Measurements from ENCODE around the gene CA5B. TPM values are rescaled to one million over a fixed set of nuclear protein-coding genes. Genes with fewer than 3 reads are reported as not detected.
"Not testable (repeated sequence)": the region's sequence is repeated elsewhere in the genome, so short reads cannot be mapped to it uniquely, and the experiment has no call there.

CA5B gene
- total and polyA plus RNA-seq, 2 donors (not counting 1 experiment from before 2014, with no cell fraction given): 17.2 to 25.1 TPM

- intact Hi-C loops (cut with micrococcal nuclease): no loop called here
- ChIA-PET CTCF (interaction anchor here (1.0 to 1.4 kb wide), 2 partner anchors 11 to 79 kb away, joined by 3 to 4 read pairs; no protein-coding TSS in a partner anchor), POLR2A (no interaction called here)
- Histone ChIP-seq H3K9ac (ENCODE audit: low read length) (no peak overlapping the region), H3K27me3 (replicated peaks in 1 of 4; ENCODE audit: control extremely low read depth in 1 of 4, control insufficient read depth in 3 of 4, insufficient read depth in 4 of 4, low read length in 3 of 4) (no peaks in the 10 kb centered on the region), H3K79me2 (ENCODE audit: control insufficient read depth, insufficient read depth, low read length) (no peaks in the 10 kb centered on the region), H3K9me3 (ENCODE audit: control extremely low read depth in 1 of 3, control insufficient read depth in 2 of 3, insufficient read depth in 1 of 3, low read length in 2 of 3) (no peaks in the 10 kb centered on the region), H3K4me2 (replicated peaks; ENCODE audit: low read depth, low read length, poor library complexity, severe bottlenecking) (no peak overlapping the region), H3K4me3 (ENCODE audit: control extremely low read depth in 1 of 5, extremely low read depth in 1 of 5, insufficient read depth in 1 of 5, low read depth in 2 of 5, low read length in 4 of 5) (no peak overlapping the region), H3K27ac (ENCODE audit: low read length in 2 of 2) (no peak overlapping the region), H3K4me1 (ENCODE audit: control insufficient read depth in 2 of 2, insufficient read depth in 2 of 2, low read length in 2 of 2) (no peaks in the 10 kb centered on the region), H2AFZ (ENCODE audit: insufficient read depth, low read depth, low read length, poor library complexity, severe bottlenecking) (no peak overlapping the region), H4K20me1 (ENCODE audit: control insufficient read depth, insufficient read depth, low read length, poor library complexity, severe bottlenecking) (no peaks in the 10 kb centered on the region), H3K36me3 (replicated peaks in 1 of 2; ENCODE audit: control extremely low read depth in 1 of 2, control insufficient read depth in 1 of 2, extremely low read depth in 1 of 2, insufficient read depth in 2 of 2, low read length in 1 of 2) (peaks cover 0 to 3% of the 10 kb centered on the region in 2 experiments)
- H3K4me1 Mint-ChIP-seq: no peaks in the 10 kb centered on the region
- TF ChIP-seq CTCF (IDR thresholded peaks at IDR 0.05) (no peak), EZH2 (IDR thresholded peaks at IDR 0.05; ENCODE audit: borderline replicate concordance, insufficient read depth, low read depth, low read length, poor library complexity, severe bottlenecking) (no peak)
- H3K4me3 Mint-ChIP-seq: no peak overlapping the region
- no peaks in the 10 kb centered on the region for H3K9me3 Mint-ChIP-seq (ENCODE audit: insufficient read depth)
- H3K27me3 Mint-ChIP-seq: no peaks in the 10 kb centered on the region
- H3K27ac Mint-ChIP-seq: no peak overlapping the region
- DNase-seq (no peak), ATAC-seq (ENCODE audit: low read depth) (no peak)
- WGBS (ENCODE audit: insufficient coverage): 97% methylated on average over 23 of the region's 40 CpGs
These were observed 35.3 kb upstream of the CA5B start for GRCh38 chrX:15702488-15703371.

DNA sequence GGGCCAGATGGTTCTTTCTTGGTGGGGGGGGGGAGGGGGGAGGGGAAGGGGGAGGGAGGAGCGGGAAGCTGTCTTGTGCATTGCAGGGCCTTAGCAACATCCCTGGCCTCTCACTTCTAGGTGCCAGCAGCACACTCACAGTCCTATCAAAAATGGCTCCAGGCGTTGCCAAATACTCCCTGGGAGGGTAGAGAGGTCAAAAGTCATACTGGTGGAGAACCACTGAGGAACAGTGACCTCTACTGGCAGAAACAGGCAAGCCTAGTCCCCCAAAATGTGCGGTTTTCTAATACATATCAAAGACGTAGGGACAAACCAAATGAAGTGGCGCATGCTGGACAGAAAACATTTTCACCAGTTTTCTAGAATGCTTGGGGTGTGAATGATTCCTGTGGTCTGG, 34.3 kb upstream of the CA5B start:
- H3K27ac ChIP-seq (ENCODE audit: low read length in 2 of 2); H3K9me3 Mint-ChIP-seq (ENCODE audit: insufficient read depth); H3K27me3 ChIP-seq (replicated peaks in 1 of 4; ENCODE audit: control extremely low read depth in 1 of 4, control insufficient read depth in 3 of 4, insufficient read depth in 4 of 4, low read length in 3 of 4); DNase-seq; H3K4me1 Mint-ChIP-seq; H3K4me2 ChIP-seq (replicated peaks; ENCODE audit: low read depth, low read length, poor library complexity, severe bottlenecking); H3K4me1 ChIP-seq (ENCODE audit: control insufficient read depth in 2 of 2, insufficient read depth in 2 of 2, low read length in 2 of 2); H3K27ac Mint-ChIP-seq; H3K27me3 Mint-ChIP-seq; H3K79me2 ChIP-seq (ENCODE audit: control insufficient read depth, insufficient read depth, low read length); H3K4me3 Mint-ChIP-seq; H4K20me1 ChIP-seq (ENCODE audit: control insufficient read depth, insufficient read depth, low read length, poor library complexity, severe bottlenecking); H3K9ac ChIP-seq (ENCODE audit: low read length); CTCF ChIA-PET; intact Hi-C loops (cut with micrococcal nuclease); H2AFZ ChIP-seq (ENCODE audit: insufficient read depth, low read depth, low read length, poor library complexity, severe bottlenecking); H3K9me3 ChIP-seq (ENCODE audit: control extremely low read depth in 1 of 3, control insufficient read depth in 2 of 3, insufficient read depth in 1 of 3, low read length in 2 of 3); ATAC-seq (ENCODE audit: low read depth); H3K4me3 ChIP-seq (ENCODE audit: control extremely low read depth in 1 of 5, extremely low read depth in 1 of 5, insufficient read depth in 1 of 5, low read depth in 2 of 5, low read length in 4 of 5); POLR2A ChIA-PET; H3K36me3 ChIP-seq (replicated peaks in 1 of 2; ENCODE audit: control extremely low read depth in 1 of 2, control insufficient read depth in 1 of 2, extremely low read depth in 1 of 2, insufficient read depth in 2 of 2, low read length in 1 of 2): not testable (repeated sequence)
- WGBS (ENCODE audit: insufficient coverage): no CpG with 5 or more reads among the region's 5 CpGs

DNA sequence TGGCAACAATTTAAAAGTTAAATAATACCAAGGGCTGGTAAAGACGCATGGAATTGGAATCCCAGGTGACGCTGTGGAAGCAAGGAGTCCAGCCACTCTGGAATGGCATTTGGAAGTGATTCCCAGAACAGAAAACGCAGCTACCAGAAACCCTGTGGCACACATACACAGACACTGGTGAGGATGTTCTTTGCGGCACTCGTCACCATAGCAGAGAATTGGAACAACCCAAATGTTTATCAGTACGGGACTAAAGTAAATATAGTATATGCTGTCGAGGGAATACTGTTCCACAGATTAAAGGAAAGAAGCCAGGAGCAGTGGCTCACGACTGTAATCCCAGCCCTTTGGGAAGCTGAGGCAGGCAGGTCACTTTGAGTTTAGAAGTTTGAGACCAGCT, 33.8 kb upstream of the CA5B start:
- H3K4me3 ChIP-seq (ENCODE audit: control extremely low read depth in 1 of 5, extremely low read depth in 1 of 5, insufficient read depth in 1 of 5, low read depth in 2 of 5, low read length in 4 of 5); H3K9me3 Mint-ChIP-seq (ENCODE audit: insufficient read depth); POLR2A ChIA-PET; H2AFZ ChIP-seq (ENCODE audit: insufficient read depth, low read depth, low read length, poor library complexity, severe bottlenecking); H3K4me2 ChIP-seq (replicated peaks; ENCODE audit: low read depth, low read length, poor library complexity, severe bottlenecking); H4K20me1 ChIP-seq (ENCODE audit: control insufficient read depth, insufficient read depth, low read length, poor library complexity, severe bottlenecking); H3K9ac ChIP-seq (ENCODE audit: low read length); H3K27ac ChIP-seq (ENCODE audit: low read length in 2 of 2); H3K27me3 Mint-ChIP-seq; H3K36me3 ChIP-seq (replicated peaks in 1 of 2; ENCODE audit: control extremely low read depth in 1 of 2, control insufficient read depth in 1 of 2, extremely low read depth in 1 of 2, insufficient read depth in 2 of 2, low read length in 1 of 2); H3K9me3 ChIP-seq (ENCODE audit: control extremely low read depth in 1 of 3, control insufficient read depth in 2 of 3, insufficient read depth in 1 of 3, low read length in 2 of 3); H3K79me2 ChIP-seq (ENCODE audit: control insufficient read depth, insufficient read depth, low read length); DNase-seq; H3K27ac Mint-ChIP-seq; H3K4me1 ChIP-seq (ENCODE audit: control insufficient read depth in 2 of 2, insufficient read depth in 2 of 2, low read length in 2 of 2); CTCF ChIA-PET; ATAC-seq (ENCODE audit: low read depth); H3K4me1 Mint-ChIP-seq; H3K27me3 ChIP-seq (replicated peaks in 1 of 4; ENCODE audit: control extremely low read depth in 1 of 4, control insufficient read depth in 3 of 4, insufficient read depth in 4 of 4, low read length in 3 of 4); intact Hi-C loops (cut with micrococcal nuclease); H3K4me3 Mint-ChIP-seq: not testable (repeated sequence)
- WGBS (ENCODE audit: insufficient coverage): no CpG with 5 or more reads among the region's 8 CpGs
